SW480 (cell line): ENCODE measurements around the gene ADGRA3.

Experiments
- DNase-seq: peaks from one replicate; pipeline ENCODE4 v3.0.0-alpha.2; 2016; ENCODE audit warnings: low spot score

Gene ADGRA3, protein sequence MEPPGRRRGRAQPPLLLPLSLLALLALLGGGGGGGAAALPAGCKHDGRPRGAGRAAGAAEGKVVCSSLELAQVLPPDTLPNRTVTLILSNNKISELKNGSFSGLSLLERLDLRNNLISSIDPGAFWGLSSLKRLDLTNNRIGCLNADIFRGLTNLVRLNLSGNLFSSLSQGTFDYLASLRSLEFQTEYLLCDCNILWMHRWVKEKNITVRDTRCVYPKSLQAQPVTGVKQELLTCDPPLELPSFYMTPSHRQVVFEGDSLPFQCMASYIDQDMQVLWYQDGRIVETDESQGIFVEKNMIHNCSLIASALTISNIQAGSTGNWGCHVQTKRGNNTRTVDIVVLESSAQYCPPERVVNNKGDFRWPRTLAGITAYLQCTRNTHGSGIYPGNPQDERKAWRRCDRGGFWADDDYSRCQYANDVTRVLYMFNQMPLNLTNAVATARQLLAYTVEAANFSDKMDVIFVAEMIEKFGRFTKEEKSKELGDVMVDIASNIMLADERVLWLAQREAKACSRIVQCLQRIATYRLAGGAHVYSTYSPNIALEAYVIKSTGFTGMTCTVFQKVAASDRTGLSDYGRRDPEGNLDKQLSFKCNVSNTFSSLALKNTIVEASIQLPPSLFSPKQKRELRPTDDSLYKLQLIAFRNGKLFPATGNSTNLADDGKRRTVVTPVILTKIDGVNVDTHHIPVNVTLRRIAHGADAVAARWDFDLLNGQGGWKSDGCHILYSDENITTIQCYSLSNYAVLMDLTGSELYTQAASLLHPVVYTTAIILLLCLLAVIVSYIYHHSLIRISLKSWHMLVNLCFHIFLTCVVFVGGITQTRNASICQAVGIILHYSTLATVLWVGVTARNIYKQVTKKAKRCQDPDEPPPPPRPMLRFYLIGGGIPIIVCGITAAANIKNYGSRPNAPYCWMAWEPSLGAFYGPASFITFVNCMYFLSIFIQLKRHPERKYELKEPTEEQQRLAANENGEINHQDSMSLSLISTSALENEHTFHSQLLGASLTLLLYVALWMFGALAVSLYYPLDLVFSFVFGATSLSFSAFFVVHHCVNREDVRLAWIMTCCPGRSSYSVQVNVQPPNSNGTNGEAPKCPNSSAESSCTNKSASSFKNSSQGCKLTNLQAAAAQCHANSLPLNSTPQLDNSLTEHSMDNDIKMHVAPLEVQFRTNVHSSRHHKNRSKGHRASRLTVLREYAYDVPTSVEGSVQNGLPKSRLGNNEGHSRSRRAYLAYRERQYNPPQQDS (N-terminal part only)

DNA sequence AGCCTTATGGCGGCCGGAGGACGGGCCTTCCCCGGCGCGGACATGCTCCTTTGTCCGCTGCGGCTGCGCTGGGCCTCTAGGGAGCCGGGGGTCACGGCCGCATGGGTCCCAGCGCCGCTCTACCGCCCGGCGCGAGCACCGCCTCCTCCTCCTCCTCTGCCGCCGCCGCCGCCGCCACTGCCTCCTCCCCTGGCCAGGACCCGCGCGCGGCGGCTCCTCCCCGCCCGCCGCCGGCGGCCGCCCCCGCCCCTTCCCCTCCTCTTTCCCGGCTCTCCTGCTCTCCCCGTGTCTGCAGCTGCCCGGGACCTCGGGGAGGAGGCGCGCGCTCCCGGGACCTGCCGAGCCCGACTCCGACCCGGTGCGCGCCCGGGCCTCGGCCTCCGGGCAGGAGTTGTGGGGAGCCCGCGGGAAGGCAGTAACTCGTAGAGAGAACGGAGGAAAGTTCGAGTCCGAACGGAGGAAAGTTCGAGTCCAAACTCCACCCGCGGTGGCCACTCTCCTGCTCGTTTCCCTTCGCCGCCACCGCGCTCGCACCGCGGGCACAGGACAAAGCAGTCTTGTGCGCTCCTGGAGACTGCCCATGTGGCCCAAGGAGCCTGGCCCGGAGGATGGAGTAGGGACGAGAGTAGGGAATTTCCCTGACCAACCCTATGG lies at the start of gene ADGRA3:
ADGRA3 (minus strand) TSS at position 179 of the 654 bp plus-strand sequence. CDS start 282 bp downstream, outside the sequence.
- DNase-seq: peak; percentile 63

DNA sequence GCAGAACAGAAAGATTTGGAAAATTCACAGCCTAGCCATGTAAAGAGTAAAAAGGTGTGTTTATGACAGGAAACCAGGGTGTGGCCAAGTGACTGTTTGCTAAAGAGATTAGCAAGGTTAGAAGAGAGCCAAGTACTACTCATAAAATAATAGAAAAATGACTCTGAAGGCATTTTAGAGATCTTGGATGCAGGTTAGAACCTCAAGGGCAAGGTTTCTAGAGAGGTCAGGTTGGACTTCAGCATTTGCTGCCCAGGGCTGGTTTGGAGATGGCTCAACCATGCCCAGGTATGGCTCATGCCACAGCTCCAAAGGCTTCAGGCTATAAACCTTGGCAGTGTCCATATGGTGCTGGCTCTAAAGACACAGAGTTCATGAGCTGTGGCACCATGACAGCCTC lies 40.6 kb upstream of the ADGRA3 start:
- DNase-seq: peak; percentile 1

DNA sequence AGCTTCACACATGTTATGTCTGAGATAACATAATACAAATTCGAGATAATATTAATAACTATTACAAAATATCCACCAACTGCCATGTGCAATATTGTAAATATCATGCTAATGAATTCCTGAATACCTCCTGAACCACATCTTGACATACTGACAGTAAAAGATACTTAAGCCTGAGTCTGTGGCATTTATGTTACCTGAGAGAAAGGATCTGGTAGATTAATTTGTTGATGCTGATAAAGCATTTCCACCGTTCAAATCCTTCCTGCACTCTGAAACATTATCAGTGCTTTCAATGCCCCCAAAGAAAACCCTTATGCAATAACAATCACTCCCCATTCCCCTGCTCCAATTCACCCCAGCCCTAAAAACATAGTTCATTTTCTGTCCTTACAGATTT lies 38.8 kb upstream of the ADGRA3 start:
- DNase-seq: no peak

DNA sequence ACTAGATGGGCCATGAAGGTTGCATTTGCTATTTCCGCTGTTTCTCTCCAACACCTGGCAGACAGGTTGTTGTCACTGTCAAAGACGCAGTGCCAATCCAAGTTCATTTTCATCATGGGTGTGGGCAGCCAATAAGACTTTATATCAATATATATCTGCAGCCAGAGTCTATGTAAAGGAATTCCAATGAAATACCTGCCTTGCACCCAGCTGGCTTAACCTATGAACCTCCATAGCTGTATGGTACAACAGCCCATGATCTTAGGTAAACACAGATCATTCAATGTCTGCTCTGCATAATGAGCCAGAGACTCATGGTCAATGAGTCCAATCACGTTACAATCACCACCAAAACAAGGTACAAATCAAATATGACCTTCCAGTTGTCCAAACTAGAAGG lies 37.7 kb upstream of the ADGRA3 start:
- DNase-seq: no peak

DNA sequence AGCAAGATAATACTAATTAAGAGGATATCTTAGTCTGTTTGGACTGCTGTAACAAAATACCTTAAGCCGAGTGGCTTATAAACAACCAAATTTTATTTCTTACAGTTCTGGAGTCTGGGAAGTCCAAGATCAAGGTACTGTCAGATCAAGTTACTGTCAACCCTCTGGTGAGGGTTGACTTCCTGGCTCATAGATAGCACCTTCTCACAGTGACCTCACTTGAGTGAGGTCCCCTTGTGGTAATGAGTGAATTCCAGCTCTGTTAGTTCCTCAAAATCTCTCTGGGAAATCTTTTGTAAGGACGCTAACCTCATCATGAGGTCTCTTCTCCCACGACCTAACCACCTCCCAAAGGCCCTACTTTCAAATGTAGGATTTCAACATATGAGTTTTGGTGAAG lies 36.9 kb upstream of the ADGRA3 start:
- no peak for DNase-seq

DNA sequence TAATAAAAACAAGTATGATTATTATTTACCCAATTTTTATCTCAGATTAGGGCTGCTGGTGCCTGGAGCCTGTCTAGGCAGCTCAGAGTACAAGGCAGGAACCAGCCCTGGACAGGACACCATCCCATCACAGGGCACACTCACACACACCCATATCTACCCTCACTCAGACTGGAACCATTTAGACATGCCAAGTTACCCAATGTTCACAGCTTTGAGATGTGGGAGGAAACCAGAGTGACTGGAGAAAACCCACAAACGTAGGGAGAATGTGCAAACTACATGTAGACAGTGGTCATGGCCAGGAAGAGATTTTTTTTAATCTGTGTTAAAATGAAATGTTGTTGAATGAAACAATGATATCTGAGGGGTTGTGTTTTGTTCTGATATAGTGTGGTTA lies 35.7 kb upstream of the ADGRA3 start:
- no peak for DNase-seq

DNA sequence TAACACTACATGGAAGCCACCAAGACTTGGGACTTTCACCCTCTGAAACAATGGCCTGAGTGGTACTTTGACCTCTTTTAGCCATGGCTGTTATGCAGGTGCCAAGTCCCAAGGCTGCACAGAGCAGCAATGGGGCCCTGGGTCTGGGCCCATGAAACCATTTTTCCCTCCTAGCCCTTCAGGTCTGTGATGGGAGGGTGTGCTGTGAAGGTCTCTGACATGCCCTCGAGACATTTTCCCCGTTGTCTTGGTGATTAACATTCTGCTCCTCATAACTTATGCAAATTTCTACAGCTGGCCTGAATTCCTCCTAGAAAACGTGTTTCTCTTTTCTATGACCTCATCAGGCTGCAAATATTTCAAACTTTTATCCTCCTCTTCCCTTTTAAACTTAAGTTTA lies 30.4 kb upstream of the ADGRA3 start:
- DNase-seq: no peak

DNA sequence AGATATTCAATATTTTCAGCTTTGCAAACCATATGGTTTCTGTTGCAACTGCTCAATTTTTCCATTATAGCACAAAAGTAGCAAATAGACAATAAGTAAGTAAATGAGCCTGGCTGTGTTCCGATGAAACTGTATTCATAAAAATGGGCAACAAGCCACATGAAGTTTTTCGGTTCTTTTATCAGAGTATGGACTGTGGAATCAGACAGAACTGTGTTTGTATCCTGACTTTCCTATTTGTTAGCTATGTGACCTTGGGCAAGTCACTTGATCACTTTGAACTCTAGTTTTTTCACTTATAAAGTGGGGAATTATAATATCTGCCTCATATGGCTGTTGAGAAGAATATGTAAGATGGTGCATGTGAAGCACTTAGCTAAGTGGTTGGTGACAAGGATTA lies 23.4 kb upstream of the ADGRA3 start:
- no peak for DNase-seq

DNA sequence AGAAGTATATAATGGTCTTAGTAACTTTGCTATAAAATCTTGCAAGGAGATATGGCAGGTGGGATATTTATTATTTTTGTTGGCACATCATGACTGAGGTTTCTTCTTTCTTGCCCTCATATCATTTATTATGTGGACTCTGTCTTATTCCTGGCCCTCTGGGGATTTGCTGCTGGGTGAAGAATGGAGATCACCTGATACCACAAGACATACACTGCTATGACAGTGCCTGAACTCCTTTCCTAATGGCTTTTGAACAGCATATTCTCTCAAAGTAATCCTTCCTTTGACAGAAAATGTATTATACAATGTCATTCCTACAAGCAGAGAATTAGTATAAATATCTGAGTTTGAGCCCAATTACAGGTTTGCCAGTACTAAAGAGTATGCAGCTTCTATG lies 22.0 kb upstream of the ADGRA3 start:
- DNase-seq: no peak

DNA sequence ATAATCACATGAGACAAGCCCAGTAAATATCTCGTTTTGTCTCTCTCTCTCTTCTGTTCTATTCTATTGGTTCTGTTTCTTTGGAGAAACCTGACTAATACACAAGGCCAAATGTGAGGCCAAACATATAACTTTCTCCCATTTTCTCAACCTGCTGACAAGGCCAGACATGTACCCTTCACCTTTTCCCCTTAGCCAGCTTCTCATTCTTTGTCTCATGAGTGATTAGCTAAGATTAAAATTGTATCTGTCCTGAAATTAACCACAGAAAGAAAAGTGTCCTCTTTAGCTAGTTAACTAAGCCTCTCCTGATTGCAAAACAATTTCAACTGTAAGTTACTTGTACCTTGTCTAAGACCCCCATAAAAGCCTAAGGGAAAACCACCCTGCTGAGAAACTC lies 18.5 kb upstream of the ADGRA3 start:
- no peak for DNase-seq

DNA sequence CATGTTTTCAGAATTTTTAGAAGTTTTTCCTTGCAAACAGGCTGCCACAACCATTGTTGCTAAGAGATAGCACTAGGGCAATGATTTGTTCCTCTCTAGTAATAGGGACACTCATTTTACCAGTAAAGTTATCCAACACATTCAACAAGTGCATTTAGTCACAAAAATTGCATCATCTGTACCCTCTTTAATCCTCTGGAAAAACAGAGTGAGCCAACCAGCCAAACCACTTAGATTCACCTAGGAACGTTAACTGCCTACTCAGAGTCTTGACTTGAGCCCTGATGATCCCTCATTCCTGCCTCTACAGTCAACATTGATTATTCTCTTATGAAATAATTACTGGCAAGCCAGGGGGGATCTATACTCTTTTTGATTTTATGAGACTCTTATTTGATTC lies 17.0 kb upstream of the ADGRA3 start:
- DNase-seq: no peak

DNA sequence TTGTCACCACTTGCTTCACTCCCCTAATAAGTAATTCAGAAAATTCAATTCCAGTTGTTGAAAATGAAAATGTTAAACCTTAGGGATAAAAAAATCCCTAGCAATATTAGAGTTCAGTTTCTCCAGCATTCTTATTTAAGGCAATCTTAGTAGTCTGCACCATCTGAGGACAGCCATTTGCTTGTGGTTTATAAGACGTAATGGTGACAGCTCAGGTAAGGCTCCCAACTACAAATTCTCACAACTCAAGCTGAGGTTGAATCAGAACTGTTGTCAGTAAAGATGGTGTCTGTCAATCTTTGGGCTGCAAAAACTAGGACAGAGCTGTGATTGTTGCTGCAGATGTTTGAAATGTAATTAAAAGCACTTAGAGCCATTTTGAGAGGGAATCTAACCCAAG lies 16.3 kb upstream of the ADGRA3 start:
- DNase-seq: no peak

DNA sequence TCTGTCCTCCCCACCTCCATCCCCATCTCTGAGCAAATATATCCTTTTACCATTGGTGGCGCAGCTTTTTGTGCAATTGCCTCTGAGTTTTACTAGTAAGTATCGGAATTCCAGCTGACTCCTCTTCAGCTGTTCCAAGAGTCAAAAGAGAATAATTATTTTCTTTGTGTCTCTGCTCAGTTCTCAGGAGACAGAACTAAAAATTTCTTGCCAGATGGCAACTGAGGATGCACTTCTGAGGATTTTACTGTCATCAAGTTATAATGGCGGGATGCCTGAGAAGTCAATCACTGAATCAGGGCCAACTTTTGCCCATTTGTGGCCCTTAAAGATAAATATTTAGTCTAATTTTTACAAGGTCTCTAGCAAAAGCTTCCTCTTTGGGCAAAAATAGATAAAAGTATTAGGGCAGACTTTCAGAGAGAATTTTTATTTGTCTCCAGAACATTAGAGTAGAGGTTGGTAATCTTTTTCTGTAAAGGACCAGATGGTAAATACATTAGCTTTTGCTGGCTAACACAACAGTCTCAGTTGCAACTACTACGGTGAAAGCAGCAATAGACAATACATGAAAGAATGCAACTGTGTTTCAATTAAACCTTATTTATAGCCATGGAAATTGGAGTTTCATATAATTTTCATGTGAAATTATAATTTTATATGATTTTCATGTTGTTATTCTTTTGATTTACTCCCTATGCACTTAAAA lies 15.6 kb upstream of the ADGRA3 start:
- no peak for DNase-seq

DNA sequence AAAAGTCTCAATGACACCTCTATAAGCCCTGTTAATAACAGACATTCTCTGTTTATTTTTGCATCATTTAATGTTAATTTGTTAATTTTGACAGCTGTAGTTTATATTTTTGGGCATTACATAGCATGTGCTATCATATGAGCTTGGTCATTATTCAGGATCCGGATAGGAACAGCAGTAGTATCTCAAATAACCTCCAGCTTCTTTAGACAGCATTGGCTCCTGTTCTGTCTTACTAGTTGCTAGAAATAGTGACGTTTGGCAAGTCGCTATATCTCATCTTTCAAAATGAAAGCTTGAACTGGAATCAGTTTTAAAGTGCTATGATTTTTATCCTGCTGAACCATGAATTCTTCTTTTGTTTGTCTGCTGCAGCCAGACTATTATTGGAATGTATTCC lies 9.0 kb upstream of the ADGRA3 start:
- no peak for DNase-seq

DNA sequence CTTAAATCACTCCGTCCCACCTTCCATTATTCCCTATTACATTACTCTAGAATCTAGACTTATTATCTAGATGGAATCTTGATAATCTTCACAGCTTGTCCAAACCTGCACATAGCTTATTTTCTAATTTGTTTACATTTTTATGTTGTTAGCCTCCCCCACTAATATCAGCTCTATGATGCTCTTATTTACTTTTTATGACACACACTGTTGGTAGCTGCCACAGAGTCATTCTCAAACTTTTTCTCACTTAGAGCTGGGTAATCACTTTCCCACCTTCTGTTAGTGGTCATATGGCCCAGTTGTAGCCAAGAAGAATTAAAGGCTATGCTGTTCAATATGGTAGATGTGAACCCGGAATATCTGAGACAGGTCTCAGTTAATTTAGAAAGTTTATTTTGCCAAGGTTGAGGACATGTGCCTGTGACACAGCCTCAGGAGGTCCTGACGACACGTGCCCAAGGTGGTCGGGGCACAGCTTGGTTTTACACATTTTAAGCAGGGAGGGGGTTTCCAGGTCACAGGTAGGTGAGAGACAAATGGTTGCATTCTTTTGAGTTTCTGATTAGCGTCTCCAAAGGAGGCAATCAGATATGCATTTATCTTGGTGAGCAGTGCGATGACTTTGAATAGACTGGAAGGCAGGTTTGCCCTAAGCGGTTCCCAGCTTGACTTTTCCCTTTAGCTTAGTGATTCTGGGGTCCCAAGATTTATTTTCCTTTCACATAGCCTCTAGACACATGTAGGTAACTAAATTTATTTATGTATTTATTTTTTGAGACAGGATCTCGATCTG lies 7.0 kb upstream of the ADGRA3 start:
- DNase-seq: no peak

DNA sequence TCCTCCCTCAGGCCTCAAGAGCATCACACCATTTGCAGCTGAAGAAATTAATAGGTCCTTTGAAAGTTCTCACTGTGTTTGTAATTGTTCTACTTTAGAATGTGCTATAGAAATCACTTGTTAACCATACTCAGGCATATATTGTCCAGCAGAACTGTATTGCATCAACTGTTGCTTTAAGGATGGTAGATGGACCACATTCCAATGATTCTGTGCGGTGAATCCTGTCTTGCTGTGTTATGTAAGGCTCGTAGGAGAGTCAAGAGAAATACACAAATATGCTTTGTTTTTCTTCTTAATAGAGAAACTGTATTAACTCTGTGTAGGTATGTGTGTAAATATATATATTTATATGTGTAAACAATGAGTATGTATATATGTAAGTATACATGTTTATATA lies 6.3 kb upstream of the ADGRA3 start:
- DNase-seq: no peak

DNA sequence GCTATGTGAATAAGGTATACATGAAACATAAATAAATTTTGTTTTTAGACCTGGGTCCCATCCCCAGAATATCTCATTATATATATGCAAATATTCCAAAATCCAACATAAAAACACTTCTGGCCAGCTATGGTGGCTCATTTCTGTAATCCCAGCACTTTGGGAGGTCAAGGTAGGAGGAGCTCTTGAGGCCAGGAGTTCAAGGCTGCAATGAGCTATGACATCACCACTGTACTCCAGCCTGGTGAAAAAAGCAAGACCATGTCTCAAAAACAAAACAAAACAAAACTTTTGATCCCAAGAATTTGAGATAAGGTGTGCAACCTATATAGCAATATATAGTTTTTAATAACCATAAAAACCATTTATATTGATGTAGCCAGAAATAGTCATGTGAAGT lies 5.4 kb upstream of the ADGRA3 start:
- no peak for DNase-seq

DNA sequence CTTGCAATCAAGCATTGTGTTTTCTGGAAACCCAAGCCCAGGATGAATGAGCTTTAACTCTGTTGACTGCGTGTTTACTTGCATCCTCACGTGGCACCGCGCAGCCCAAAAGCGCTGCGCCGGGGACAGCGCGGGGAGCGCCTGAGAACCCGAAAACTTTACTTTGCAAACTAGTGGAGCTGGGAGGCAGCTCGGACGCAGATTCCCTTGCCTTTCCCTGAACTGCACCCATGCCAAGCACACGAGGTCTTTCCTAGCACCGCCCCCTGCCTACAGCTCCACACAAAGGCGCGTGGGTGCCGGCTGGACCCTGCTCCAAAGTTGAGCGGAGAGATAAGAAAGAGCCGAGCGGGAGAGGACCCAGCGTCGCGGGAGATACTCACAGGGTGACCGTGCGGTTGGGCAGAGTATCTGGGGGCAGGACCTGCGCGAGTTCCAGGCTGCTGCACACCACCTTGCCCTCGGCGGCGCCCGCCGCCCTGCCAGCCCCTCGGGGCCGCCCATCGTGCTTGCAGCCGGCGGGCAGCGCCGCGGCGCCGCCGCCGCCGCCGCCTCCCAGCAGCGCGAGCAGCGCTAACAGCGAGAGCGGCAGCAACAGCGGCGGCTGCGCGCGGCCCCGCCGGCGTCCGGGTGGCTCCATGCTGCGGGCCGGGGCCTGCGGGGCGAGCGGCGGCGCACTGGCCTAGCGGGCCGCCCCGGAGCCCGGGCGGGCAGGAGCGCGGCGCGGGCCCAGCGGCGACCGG lies 550 bp downstream of the ADGRA3 start:
- peak; percentile 78 for DNase-seq

DNA sequence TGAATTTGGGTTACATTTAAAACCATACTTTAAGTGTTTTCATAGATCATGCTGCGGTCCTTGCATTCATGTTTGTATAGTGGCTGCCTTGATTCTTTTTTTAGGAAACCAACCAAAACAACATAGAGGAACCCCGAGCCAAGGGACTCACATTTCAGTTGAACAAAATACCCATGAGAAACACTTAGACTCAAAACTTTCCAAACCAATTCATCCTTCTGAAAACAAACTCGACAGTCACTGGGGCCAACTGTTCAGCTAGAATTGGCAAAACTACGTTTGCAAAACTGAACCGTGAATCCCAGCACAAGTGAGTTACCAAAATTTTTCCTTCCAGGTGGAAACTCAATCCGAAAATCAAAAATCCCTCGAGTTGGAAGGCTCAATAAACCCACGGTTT lies 1.4 kb downstream of the ADGRA3 start:
- DNase-seq: no peak

DNA sequence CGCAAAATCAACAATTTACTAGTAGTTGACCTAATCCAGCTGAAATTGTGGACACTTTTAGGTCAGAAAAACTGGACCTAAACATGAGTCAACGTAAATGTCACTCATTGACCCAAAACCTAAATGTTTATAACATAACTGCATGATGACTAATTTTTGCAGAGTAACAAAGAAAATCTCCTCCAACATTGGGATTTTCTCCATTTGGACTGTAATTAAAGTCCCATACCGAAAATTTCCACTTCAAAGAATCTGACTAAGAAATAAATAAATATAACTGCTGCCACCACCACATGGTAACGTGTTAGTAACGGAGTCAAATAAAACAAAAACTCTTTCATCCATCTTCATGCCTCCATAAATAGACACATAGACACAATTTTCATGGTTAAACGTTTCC lies 1.9 kb downstream of the ADGRA3 start:
- peak; percentile 55 for DNase-seq
